ENCODE measurements around the gene TTC29.

TTC29 gene

DNA sequence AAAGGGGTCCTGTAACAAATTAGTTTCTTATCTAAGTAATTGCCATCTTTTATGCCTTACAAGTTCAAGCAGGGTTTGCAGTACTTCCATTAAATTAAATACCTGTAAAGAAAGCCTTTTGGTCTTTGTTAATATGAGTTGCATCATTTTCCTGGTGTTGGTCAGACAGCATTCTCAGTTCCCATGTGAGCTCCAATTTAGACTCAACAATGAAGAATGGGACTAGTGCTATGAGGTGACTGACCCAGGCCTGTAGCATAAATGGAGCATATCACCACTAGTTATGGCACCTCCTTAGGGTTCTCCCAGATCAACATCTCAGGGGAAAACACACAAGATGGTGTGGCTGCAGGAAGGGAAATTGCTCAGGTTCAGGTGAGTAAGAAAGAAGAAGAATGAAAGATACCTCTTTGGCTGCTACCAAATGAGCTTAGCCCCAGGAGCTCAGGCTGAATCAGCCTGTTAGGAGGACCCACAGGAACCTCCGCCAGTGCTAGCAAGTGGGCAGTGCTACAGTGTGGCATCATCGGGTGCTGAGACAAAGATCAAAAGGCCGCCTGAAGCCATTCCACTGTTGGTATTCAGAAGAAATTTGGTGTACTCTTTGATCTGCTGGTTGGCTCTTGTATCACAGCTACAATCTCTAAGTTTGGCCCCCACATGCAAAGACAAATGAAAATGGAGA is 1.8 kb downstream of the TTC29 start:
- Mint-ChIP-seq H3K27me3 (no peaks in the 10 kb centered on the region), H3K27ac (no peak overlapping the region)

GRCh38 chr4:146932116-146932515 is 13.5 kb downstream of the TTC29 start:
- DNase-seq (no peak), ATAC-seq (replicated peaks) (no peak)
- H3K36me3 Mint-ChIP-seq (ENCODE audit: insufficient read depth) = no peaks in the 10 kb centered on the region
- H3K4me1 Mint-ChIP-seq (ENCODE audit: low read depth in 2 of 2) = no peaks in the 10 kb centered on the region
- H3K4me3 Mint-ChIP-seq = no peak overlapping the region
- no peak overlapping the region for H3K27ac Mint-ChIP-seq
- peaks cover 9 to 32% of the 10 kb centered on the region in 2 donors for H3K27me3 Mint-ChIP-seq
- no peaks in the 10 kb centered on the region for H3K9me3 Mint-ChIP-seq

More for the DNA sequence above, 1.8 kb downstream of the TTC29 start:
- no peaks in the 10 kb centered on the region for H3K36me3 Mint-ChIP-seq (ENCODE audit: insufficient read depth)
- no peaks in the 10 kb centered on the region for H3K9me3 Mint-ChIP-seq
- no peak overlapping the region for H3K4me3 Mint-ChIP-seq
- DNase-seq (no peak), ATAC-seq (replicated peaks) (no peak)
- peaks cover 18 to 27% of the 10 kb centered on the region in 2 donors for H3K4me1 Mint-ChIP-seq (ENCODE audit: low read depth in 2 of 2)

DNA sequence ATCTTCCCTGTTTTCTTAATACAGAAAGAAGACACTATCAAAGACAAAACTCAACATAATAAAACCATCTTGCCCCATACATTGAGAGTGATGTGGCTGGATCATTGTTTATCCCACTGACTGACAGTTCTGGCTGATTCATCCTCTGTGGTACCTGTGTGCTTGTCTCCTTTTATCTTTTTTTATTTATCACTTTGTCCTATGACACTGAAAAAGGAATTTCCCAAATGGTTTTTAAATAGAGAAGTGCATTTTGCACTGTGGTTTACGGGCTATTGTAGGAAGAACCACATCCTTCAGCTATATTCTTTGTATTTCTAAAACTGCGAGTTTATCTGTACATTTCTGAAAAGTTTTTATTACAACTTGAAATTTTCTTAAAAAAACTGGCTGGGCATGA is 15.0 kb downstream of the TTC29 start:
- ATAC-seq (replicated peaks) (no peak), DNase-seq (no peak)
- Mint-ChIP-seq H3K27me3 (peaks cover 9 to 39% of the 10 kb centered on the region in 2 donors), H3K9me3 (no peaks in the 10 kb centered on the region), H3K4me3 (no peak overlapping the region), H3K27ac (no peak overlapping the region), H3K4me1 (ENCODE audit: low read depth in 2 of 2) (no peaks in the 10 kb centered on the region), H3K36me3 (ENCODE audit: insufficient read depth) (no peaks in the 10 kb centered on the region)

DNA sequence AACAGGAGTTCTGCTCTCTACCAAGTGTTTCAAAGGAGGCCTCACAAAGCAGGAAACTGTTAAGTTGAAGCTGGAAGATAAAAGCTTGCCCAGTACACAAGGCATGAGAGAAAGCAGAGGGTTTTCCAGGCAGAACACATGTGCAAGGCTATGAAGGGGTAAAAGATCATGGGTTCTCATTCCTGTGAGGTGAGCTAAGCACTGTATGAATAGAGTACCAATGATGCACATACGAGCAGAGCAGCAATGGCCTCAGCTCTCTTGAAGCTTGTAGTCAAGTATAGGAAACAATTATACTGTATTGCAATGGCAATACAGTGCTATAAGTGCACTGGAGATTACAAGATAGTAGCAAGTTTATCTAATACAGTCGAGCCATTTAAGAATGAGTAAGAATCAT is 18.0 kb downstream of the TTC29 start:
- ATAC-seq (replicated peaks) = no peak
- DNase-seq = no peak
- no peak overlapping the region for H3K4me3 Mint-ChIP-seq
- no peaks in the 10 kb centered on the region for H3K9me3 Mint-ChIP-seq
- no peaks in the 10 kb centered on the region for H3K36me3 Mint-ChIP-seq (ENCODE audit: insufficient read depth)
- no peak overlapping the region for H3K27ac Mint-ChIP-seq
- peaks cover 0 to 27% of the 10 kb centered on the region in 2 donors for H3K27me3 Mint-ChIP-seq
- H3K4me1 Mint-ChIP-seq (ENCODE audit: low read depth in 2 of 2) = no peaks in the 10 kb centered on the region

- peaks cover 10 to 11% of the 10 kb centered on the region in 2 donors for H3K27me3 Mint-ChIP-seq
- no peaks in the 10 kb centered on the region for H3K9me3 Mint-ChIP-seq
- H3K27ac Mint-ChIP-seq = no peak overlapping the region
- DNase-seq (peak in 1 of 3 experiments; percentile 24), ATAC-seq (replicated peaks) (peak; percentile 24)
- no peaks in the 10 kb centered on the region for H3K4me1 Mint-ChIP-seq (ENCODE audit: low read depth in 2 of 2)
- no peak overlapping the region for H3K4me3 Mint-ChIP-seq
- no peaks in the 10 kb centered on the region for H3K36me3 Mint-ChIP-seq (ENCODE audit: insufficient read depth)
Observed at GRCh38 chr4:146916479-146917076, 29.1 kb downstream of the TTC29 start.

- Mint-ChIP-seq H3K27me3 (peaks cover 16 to 17% of the 10 kb centered on the region in 2 donors), H3K4me3 (no peak overlapping the region), H3K27ac (no peak overlapping the region), H3K4me1 (ENCODE audit: low read depth in 2 of 2) (no peaks in the 10 kb centered on the region), H3K36me3 (ENCODE audit: insufficient read depth) (no peaks in the 10 kb centered on the region), H3K9me3 (no peaks in the 10 kb centered on the region)
- ATAC-seq (replicated peaks) = no peak
- DNase-seq = no peak
Observed at GRCh38 chr4:146915132-146915531, 30.5 kb downstream of the TTC29 start.

- H3K9me3 Mint-ChIP-seq = no peaks in the 10 kb centered on the region
- no peak overlapping the region for H3K4me3 Mint-ChIP-seq
- no peaks in the 10 kb centered on the region for H3K4me1 Mint-ChIP-seq (ENCODE audit: low read depth in 2 of 2)
- DNase-seq = no peak
- ATAC-seq (replicated peaks) = no peak
- no peaks in the 10 kb centered on the region for H3K36me3 Mint-ChIP-seq (ENCODE audit: insufficient read depth)
- H3K27me3 Mint-ChIP-seq = peaks cover 14 to 27% of the 10 kb centered on the region in 2 donors
- H3K27ac Mint-ChIP-seq = no peak overlapping the region
Observed at GRCh38 chr4:146900295-146900694, 45.4 kb downstream of the TTC29 start.

DNA sequence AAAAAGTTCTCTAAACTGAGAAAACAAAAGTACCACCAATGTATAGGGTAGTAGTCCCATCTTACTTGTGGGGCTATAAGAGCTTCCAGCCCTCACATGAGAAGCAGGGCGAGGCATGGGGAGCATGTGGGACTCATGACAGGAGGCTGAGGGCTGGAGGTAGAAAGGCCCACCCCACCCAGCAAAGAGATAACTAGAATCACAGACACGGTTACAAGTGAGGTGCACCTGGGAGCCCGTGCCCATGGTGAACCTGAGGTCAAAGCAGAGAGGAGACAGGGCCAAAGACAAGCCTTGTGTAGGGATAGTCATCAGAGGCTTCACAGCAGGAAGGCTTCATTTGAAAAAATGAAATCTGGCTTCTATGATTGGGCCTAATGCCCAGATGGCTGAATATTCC is 55.4 kb downstream of the TTC29 start:
- Mint-ChIP-seq H3K4me3 (no peak overlapping the region), H3K9me3 (no peaks in the 10 kb centered on the region), H3K27me3 (peaks cover 5 to 11% of the 10 kb centered on the region in 2 donors), H3K4me1 (ENCODE audit: low read depth in 2 of 2) (no peaks in the 10 kb centered on the region), H3K27ac (no peak overlapping the region), H3K36me3 (ENCODE audit: insufficient read depth) (no peaks in the 10 kb centered on the region)
- no peak for DNase-seq
- ATAC-seq (replicated peaks) = no peak

- Mint-ChIP-seq H3K4me3 (no peak overlapping the region), H3K9me3 (no peaks in the 10 kb centered on the region), H3K4me1 (ENCODE audit: low read depth in 2 of 2) (no peaks in the 10 kb centered on the region), H3K27me3 (no peaks in the 10 kb centered on the region), H3K27ac (no peak overlapping the region), H3K36me3 (ENCODE audit: insufficient read depth) (no peaks in the 10 kb centered on the region)
- ATAC-seq (replicated peaks) (no peak), DNase-seq (no peak)
Observed at GRCh38 chr4:146883070-146883469, 62.6 kb downstream of the TTC29 start.

DNA sequence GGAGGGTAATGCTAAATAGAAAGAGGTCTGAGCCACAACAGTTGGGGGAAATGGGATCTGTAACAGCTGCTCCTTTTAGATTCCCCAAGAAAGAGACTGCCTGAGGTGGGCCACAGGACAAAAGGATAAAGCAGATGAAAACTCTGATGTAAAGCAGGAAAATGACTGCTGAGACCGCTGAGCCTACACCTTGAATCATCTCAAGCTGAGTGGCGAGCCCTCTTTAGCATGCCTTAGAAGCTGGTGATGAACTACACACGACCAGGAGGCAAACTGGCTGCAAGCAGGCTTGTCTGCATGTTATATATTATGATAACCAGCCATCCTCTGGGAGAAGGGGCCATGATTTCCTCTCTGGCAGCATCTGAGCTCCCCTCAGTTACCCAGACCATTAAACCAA is 88.4 kb downstream of the TTC29 start:
- no peak overlapping the region for H3K4me3 Mint-ChIP-seq
- ATAC-seq (replicated peaks) (no peak), DNase-seq (no peak)
- H3K27me3 Mint-ChIP-seq = peaks cover 0 to 15% of the 10 kb centered on the region in 2 donors
- no peak overlapping the region for H3K27ac Mint-ChIP-seq
- no peaks in the 10 kb centered on the region for H3K9me3 Mint-ChIP-seq
- no peaks in the 10 kb centered on the region for H3K4me1 Mint-ChIP-seq (ENCODE audit: low read depth in 2 of 2)
- H3K36me3 Mint-ChIP-seq (ENCODE audit: insufficient read depth) = no peaks in the 10 kb centered on the region

- Mint-ChIP-seq H3K27ac (no peak overlapping the region), H3K27me3 (peaks cover 0 to 15% of the 10 kb centered on the region in 2 donors), H3K4me3 (no peak overlapping the region), H3K9me3 (no peaks in the 10 kb centered on the region), H3K4me1 (ENCODE audit: low read depth in 2 of 2) (no peaks in the 10 kb centered on the region), H3K36me3 (ENCODE audit: insufficient read depth) (no peaks in the 10 kb centered on the region)
- DNase-seq (no peak), ATAC-seq (replicated peaks) (no peak)
Observed at GRCh38 chr4:146855761-146856160, 89.9 kb downstream of the TTC29 start.

- ATAC-seq (replicated peaks) (no peak), DNase-seq (no peak)
- no peak overlapping the region for H3K4me3 Mint-ChIP-seq
- H3K9me3 Mint-ChIP-seq = no peaks in the 10 kb centered on the region
- no peaks in the 10 kb centered on the region for H3K4me1 Mint-ChIP-seq (ENCODE audit: low read depth in 2 of 2)
- no peaks in the 10 kb centered on the region for H3K36me3 Mint-ChIP-seq (ENCODE audit: insufficient read depth)
- peaks cover 4 to 15% of the 10 kb centered on the region in 2 donors for H3K27me3 Mint-ChIP-seq
- no peak overlapping the region for H3K27ac Mint-ChIP-seq
Observed at GRCh38 chr4:146852360-146852759, 93.3 kb downstream of the TTC29 start.

- H3K36me3 Mint-ChIP-seq (ENCODE audit: insufficient read depth) = no peaks in the 10 kb centered on the region
- no peaks in the 10 kb centered on the region for H3K9me3 Mint-ChIP-seq
- no peak overlapping the region for H3K27ac Mint-ChIP-seq
- no peak overlapping the region for H3K4me3 Mint-ChIP-seq
- H3K4me1 Mint-ChIP-seq (ENCODE audit: low read depth in 2 of 2) = no peaks in the 10 kb centered on the region
- DNase-seq = no peak
- ATAC-seq (replicated peaks) = no peak
- peaks cover 0 to 11% of the 10 kb centered on the region in 2 donors for H3K27me3 Mint-ChIP-seq
Observed at GRCh38 chr4:146847345-146847744, 98.3 kb downstream of the TTC29 start.

- Mint-ChIP-seq H3K27ac (no peak overlapping the region), H3K27me3 (peaks cover 0 to 11% of the 10 kb centered on the region in 2 donors), H3K9me3 (no peaks in the 10 kb centered on the region), H3K36me3 (ENCODE audit: insufficient read depth) (no peaks in the 10 kb centered on the region), H3K4me3 (no peak overlapping the region), H3K4me1 (ENCODE audit: low read depth in 2 of 2) (no peaks in the 10 kb centered on the region)
- ATAC-seq (replicated peaks) (no peak), DNase-seq (no peak)
Observed at GRCh38 chr4:146846882-146847281, 98.8 kb downstream of the TTC29 start.
